ENCODE results near the gene GZMB.
"Not testable (repeated sequence)": the region's sequence is repeated elsewhere in the genome, so short reads cannot be mapped to it uniquely, and the experiment has no call there.

The GZMB gene

DNA sequence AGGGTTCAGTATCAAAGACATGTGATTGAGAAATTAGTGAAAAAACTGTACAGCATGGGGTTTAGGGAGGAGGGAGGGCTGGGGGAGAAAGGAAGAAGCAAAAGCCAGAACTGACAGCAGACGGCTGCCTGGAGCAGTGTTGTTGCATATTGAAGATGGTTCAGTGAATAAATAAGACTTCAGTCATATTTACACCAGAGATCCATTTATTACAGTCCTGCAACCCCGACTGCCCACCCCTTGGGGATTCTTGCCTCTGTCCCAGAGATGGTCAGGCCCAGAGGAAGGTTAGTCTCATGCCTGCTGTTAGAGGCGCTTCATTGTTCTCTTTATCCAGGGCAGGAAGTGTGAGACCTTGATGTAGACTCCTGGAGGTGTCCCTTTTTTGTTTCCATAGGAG lies 27.7 kb downstream of the GZMB start:
- no peak for DNase-seq (ENCODE audit: low read depth)
- TF ChIP-seq, protein P1, sequence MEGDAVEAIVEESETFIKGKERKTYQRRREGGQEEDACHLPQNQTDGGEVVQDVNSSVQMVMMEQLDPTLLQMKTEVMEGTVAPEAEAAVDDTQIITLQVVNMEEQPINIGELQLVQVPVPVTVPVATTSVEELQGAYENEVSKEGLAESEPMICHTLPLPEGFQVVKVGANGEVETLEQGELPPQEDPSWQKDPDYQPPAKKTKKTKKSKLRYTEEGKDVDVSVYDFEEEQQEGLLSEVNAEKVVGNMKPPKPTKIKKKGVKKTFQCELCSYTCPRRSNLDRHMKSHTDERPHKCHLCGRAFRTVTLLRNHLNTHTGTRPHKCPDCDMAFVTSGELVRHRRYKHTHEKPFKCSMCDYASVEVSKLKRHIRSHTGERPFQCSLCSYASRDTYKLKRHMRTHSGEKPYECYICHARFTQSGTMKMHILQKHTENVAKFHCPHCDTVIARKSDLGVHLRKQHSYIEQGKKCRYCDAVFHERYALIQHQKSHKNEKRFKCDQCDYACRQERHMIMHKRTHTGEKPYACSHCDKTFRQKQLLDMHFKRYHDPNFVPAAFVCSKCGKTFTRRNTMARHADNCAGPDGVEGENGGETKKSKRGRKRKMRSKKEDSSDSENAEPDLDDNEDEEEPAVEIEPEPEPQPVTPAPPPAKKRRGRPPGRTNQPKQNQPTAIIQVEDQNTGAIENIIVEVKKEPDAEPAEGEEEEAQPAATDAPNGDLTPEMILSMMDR (IDR thresholded peaks at IDR 0.05; ENCODE audit: control insufficient read depth, extremely low read depth, insufficient read depth), result no peak
- H3K4me3 ChIP-seq (ENCODE audit: low read depth, low read length), result no peak overlapping the region

DNA sequence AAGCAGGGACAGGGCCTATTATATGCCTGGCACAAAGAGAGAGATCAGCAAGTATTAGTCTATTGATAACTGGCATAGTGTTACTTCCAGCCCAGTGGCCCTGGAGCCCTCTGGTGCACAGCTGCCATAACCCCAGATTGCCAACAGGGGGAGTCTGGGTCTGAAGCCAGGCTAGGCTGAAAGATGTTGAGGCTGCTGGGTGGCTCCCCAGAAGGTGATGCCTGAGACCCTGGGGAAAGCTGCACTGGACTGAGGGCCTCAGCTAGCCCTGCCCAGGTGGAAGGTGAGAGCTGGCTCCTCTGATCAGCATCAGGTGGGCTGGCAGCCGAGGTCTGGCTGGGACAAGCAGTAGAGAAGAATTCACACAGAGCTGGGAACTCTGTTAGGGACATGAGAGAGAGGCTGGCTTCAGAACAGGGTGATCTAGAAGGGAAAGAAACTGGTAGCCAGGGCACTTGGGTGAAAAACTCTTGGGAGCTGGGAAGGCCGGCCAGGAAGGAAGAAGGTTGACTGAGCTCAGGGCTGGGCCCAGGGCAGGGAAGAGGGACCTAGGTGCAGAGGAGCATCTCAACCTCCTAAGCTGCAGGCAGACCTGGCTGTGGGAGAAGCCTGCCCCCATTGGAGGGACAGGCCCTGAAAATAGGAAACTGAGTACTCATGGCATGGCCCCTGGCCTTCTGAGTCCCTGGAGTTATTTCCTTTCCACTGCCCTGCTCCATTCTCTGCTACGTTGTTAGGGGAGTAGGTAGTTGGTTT lies 28.4 kb downstream of the GZMB start:
- DNase-seq (ENCODE audit: low read depth), result no peak
- H3K4me3 ChIP-seq (ENCODE audit: low read depth, low read length), result no peak overlapping the region
- TF ChIP-seq, protein P1 (IDR thresholded peaks at IDR 0.05; ENCODE audit: control insufficient read depth, extremely low read depth, insufficient read depth), result peak; percentile 78

DNA sequence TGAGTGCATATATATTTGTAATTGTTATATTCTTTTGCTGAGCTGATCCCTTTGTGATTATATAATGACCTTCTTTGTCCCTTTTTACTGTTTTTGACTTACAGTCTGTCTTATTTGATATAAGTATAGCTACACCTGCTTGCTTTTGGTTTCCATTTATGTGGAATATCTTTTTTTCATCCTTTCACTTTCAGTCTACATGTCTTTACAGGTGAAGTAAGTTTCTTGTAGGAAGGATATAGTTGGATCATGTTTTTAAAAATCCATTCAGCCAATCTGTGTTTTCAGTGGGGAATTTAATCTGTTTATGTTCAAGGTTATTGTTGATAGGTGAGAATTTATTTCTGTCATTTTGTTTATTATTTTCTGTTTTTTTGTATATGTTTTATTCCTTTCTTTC lies 36.6 kb downstream of the GZMB start:
- TF ChIP-seq, protein P1 (IDR thresholded peaks at IDR 0.05; ENCODE audit: control insufficient read depth, extremely low read depth, insufficient read depth), result no peak
- H3K4me3 ChIP-seq (ENCODE audit: low read depth, low read length), result no peak overlapping the region
- no peak for DNase-seq (ENCODE audit: low read depth)

DNA sequence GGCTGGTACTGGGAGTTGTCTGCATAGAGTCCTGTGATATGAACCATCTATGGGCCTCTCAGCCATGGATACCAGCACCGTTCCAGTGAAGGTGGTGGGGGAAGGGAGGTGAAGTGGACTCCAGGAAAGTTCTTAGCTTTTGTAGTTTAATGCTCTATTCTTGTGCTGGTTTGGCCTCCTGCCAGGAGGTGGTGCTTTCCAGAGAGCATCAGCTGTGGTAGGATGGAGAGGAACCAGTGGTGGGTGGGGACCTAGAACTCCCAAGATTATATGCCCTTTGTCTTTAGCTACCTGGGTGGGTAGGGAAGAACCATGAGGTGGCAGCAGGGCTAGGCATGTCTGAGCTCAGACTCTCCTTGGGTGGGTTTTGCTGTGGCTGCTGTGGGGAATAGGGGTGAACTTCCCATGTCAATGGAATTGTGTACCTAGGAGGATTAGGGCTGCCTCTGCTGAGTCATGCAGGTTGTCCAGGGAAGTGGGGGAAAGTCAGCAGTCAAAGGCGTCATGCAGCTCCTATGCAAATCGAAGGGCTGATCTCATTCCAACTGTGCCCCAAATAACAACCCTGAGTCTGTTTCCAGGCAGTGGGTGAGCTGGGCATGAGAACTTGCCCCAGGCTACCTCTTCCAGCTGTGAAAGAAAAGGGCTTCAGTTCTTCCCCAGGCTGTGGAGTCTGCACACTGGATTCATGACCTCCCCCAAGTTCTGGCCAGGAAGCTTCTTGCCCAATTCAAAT lies 38.7 kb downstream of the GZMB start:
- TF ChIP-seq, protein P1 (IDR thresholded peaks at IDR 0.05; ENCODE audit: control insufficient read depth, extremely low read depth, insufficient read depth), result no peak
- no peak for DNase-seq (ENCODE audit: low read depth)
- H3K4me3 ChIP-seq (ENCODE audit: low read depth, low read length), result no peak overlapping the region

DNA sequence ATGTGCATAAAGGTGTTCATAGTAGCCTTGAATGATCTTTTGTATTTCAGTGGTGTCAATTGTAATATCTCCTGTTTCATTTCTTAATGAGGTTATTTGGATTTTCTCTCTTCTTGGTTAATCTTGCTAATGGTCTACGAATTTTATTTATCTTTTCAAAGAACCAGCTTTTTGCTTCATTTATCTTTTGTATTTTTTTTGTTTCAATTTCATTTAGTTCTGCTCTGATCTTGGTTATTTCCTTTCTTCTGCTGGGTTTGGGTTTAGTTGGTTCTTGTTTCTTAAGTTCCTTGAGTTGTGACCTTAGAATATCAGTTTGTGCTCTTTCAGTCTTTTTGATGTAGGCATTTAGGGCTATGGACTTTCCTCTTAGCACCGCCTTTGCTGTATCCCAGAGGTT lies 43.0 kb downstream of the GZMB start:
- DNase-seq (ENCODE audit: low read depth); H3K4me3 ChIP-seq (ENCODE audit: low read depth, low read length): not testable (repeated sequence)

DNA sequence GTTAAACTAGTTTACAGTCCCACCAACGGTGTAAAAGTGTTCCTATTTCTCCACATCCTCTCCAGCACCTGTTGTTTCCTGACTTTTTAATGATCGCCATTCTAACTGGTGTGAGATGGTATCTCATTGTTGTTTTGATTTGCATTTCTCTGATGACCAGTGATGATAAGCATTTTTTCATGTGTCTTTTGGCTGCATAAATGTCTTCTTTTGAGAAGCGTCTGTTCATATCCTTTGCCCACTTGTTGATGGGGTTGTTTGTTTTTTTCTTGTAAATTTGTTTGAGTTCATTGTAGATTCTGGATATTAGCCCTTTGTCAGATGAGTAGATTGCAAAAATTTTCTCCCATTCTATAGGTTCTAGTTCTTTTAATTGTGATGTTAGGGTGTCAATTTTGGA lies 49.6 kb downstream of the GZMB start:
- not testable (repeated sequence) for H3K4me3 ChIP-seq (ENCODE audit: low read depth, low read length); DNase-seq (ENCODE audit: low read depth)
